ENCODE measurements around the gene IGSF6. TPM values are rescaled to one million over a fixed set of nuclear protein-coding genes. Genes with fewer than 3 reads are reported as not detected.

IGSF6 gene
- total and polyA plus RNA-seq, 2 of the 8 experiments (the other 6 are each of a cell fraction or from before 2014, with no cell fraction given): not detected

DNA sequence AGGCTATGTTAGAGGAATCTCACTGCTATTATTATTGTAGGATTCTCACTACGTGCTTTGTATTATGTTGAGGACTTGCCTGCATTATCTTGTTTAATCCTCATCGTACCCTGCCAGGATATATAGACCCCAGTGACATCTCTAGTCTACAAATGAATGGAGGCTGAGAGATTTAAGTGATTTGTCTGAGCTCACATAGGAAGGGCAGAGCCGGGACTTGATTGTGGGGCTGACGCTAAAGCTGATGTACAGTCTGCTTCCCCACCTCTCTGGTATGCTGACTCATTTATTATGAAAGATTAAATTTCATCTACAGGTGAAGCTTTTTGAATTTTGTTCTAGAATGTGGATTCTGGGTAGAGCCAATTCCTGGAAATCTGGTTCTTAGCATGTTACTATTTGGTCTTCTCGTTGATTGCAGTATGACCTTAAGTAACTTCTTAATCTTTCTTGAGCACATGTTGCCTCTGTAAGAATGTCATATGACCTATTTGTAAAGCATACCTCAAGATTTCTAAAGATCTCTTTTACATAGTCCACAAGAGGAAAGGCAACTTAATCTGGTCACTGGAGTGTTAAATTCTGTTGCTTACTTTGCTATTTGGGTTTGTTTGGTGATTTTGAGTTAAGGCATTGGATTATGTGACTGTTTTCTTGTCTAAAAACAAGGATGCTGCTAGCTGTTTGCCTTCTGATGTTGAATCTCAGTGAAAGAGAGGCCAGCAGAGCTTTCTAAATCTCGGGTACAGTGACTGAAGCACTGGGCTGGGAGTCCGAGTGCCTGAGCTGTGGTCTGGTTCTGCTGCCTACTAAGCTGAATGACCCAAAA, 40.6 kb downstream of the IGSF6 start:
- Histone ChIP-seq H2BK5ac (ENCODE audit: low read depth, low read length) (no peak overlapping the region), H3K27ac (ENCODE audit: low read depth, low read length) (no peak overlapping the region), H2AK5ac (ENCODE audit: low read depth, low read length) (no peak overlapping the region; the same call in 1 of the 2 replicates), H3K4me2 (ENCODE audit: insufficient read depth in 1 of 2, low read depth in 2 of 2, low read length in 2 of 2) (no peak overlapping the region), H3K9me3 (ENCODE audit: insufficient read depth in 2 of 2, low read depth in 1 of 2, low read length in 1 of 2) (no peaks in the 10 kb centered on the region), H3K23me2 (ENCODE audit: low read depth, low read length) (no peaks in the 10 kb centered on the region), H2BK12ac (ENCODE audit: low read depth, low read length) (no peak overlapping the region), H2BK15ac (ENCODE audit: low read length) (no peak overlapping the region), H3K14ac (ENCODE audit: insufficient read length) (no peak overlapping the region), H2AFZ (ENCODE audit: low read length) (no peak overlapping the region), H3K4me3 (ENCODE audit: extremely low read depth in 1 of 4, insufficient read depth in 2 of 4, low read depth in 3 of 4, low read length in 4 of 4) (no peak overlapping the region), H3K79me1 (ENCODE audit: low read depth, low read length) (peaks cover 7% of the 10 kb centered on the region), H2BK20ac (ENCODE audit: low read length) (no peak overlapping the region), H4K5ac (ENCODE audit: insufficient read length, low read depth, low read length) (no peak overlapping the region), H3K36me3 (ENCODE audit: control insufficient read depth in 2 of 4, insufficient read depth in 4 of 4, low read length in 3 of 4) (peaks cover 0 to 3% (median 0%) of the 10 kb centered on the region in 4 experiments; a peak in 2 of 8 replicates), H3K79me2 (ENCODE audit: control insufficient read depth in 1 of 2, insufficient read depth in 2 of 2, low read length in 2 of 2) (peaks cover 8 to 100% of the 10 kb centered on the region in 2 experiments), H3K4me1 (replicated peaks in 1 of 4; ENCODE audit: control insufficient read depth in 3 of 4, insufficient read depth in 4 of 4, low read length in 3 of 4) (peaks cover 6 to 28% (median 11%) of the 10 kb centered on the region in 4 experiments; a peak in 6 of 7 replicates), H2BK120ac (replicated peaks; ENCODE audit: low read depth, low read length) (no peak overlapping the region), H3K18ac (ENCODE audit: extremely low read depth, low read length) (no peak overlapping the region), H3K27me3 (replicated peaks in 1 of 4; ENCODE audit: control insufficient read depth in 3 of 4, extremely low read depth in 1 of 4, insufficient read depth in 3 of 4, low read length in 3 of 4) (no peaks in the 10 kb centered on the region), H3K56ac (replicated peaks; ENCODE audit: insufficient read length, low read depth, low read length) (no peak overlapping the region), H3K4ac (replicated peaks; ENCODE audit: insufficient read length, low read depth, low read length) (no peak overlapping the region), H3K23ac (ENCODE audit: insufficient read length) (no peak overlapping the region), H3K9ac (replicated peaks in 1 of 4; ENCODE audit: extremely low read depth in 1 of 4, low read depth in 3 of 4, low read length in 3 of 4) (no peak overlapping the region), H4K8ac (ENCODE audit: extremely low read depth, insufficient read depth, low read length) (no peak overlapping the region), H4K91ac (replicated peaks; ENCODE audit: insufficient read length, low read length) (no peak overlapping the region), H4K20me1 (replicated peaks in 1 of 2; ENCODE audit: control insufficient read depth in 1 of 2, insufficient read depth in 2 of 2, low read length in 2 of 2) (peaks cover 10 to 12% of the 10 kb centered on the region in 2 experiments)
- POLR2A ChIA-PET (ENCODE audit: partially characterized antibody): no interaction called here
- TF ChIP-seq HDAC2 (IDR thresholded peaks at IDR 0.05; ENCODE audit: borderline replicate concordance in 1 of 2, low read depth in 2 of 2, low read length in 2 of 2): no peak
- no peak for TF ChIP-seq CBX5 (IDR thresholded peaks at IDR 0.05; ENCODE audit: low read depth, low read length)
- TF ChIP-seq GTF2F1 (IDR thresholded peaks at IDR 0.05; ENCODE audit: borderline replicate concordance, low read depth, low read length): no peak
- TF ChIP-seq, protein P1, sequence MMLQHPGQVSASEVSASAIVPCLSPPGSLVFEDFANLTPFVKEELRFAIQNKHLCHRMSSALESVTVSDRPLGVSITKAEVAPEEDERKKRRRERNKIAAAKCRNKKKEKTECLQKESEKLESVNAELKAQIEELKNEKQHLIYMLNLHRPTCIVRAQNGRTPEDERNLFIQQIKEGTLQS (IDR thresholded peaks at IDR 0.05; ENCODE audit: insufficient read depth, low read depth, low read length): no peak
- no peak for TF ChIP-seq YY1 (IDR thresholded peaks at IDR 0.05; ENCODE audit: low read depth, low read length)
- TF ChIP-seq JUN (IDR thresholded peaks at IDR 0.05; ENCODE audit: low read depth, low read length): no peak
- no peak for TF ChIP-seq TEAD4 (IDR thresholded peaks at IDR 0.05; ENCODE audit: low read depth, low read length)
- TF ChIP-seq SP4 (IDR thresholded peaks at IDR 0.05; ENCODE audit: low read length): no peak
- TF ChIP-seq SIN3A (conservative IDR thresholded peaks at IDR 0.05 in 1 of 2, IDR thresholded peaks at IDR 0.05 in 1 of 2; ENCODE audit: low read depth in 1 of 2, low read length in 2 of 2): no peak
- DNase-seq (ENCODE audit: low read depth in 1 of 2, low spot score in 2 of 2): no peak
- WGBS, 2 experiments (ENCODE audit: extremely low coverage in 1 of 2, insufficient coverage in 1 of 2, insufficient read length in 1 of 2, insufficient replicate concordance in 2 of 2, low coverage in 1 of 2, low lambda C conversion rate in 2 of 2, missing lambda C conversion rate in 1 of 2): 88% methylated on average over 7 of the region's 7 CpGs; no CpG with 5 or more reads in 1 of the 2 experiments
- CTCF ChIA-PET (ENCODE audit: partially characterized antibody): interaction anchor here (1.0 to 4.4 kb wide), 3 partner anchors 9 to 31 kb away, joined by 3 to 20 read pairs (median 4); no protein-coding TSS in a partner anchor
- no peak for FAIRE-seq
